ENCODE data around the gene TSC22D4.

GRCh38 chr7:100513212-100513810 lies 34.3 kb upstream of the TSC22D4 start:
- TF ChIP-seq POLR2A (IDR thresholded peaks at IDR 0.05) (no peak), CTCF (IDR thresholded peaks at IDR 0.05) (no peak)
